ENCODE results near the gene RPRD1A. TPM values are rescaled to one million over a fixed set of nuclear protein-coding genes. Genes with fewer than 3 reads are reported as not detected.

Gene RPRD1A
- total RNA-seq, 1 experiment from 2014 or later, result 80.7 TPM

- H3K4me2 ChIP-seq (ENCODE audit: low read length), result no peak overlapping the region
- peaks cover 8 to 22% of the 10 kb centered on the region in 2 experiments; a peak in 3 of 4 replicates for H3K36me3 ChIP-seq (ENCODE audit: control insufficient read depth in 1 of 2, insufficient read depth in 2 of 2, low read length in 2 of 2)
- no peaks in the 10 kb centered on the region for H3K9me2 ChIP-seq (ENCODE audit: insufficient read depth)
- TF ChIP-seq POLR2A (IDR thresholded peaks at IDR 0.05; ENCODE audit: borderline replicate concordance, extremely low read depth, insufficient read depth, insufficient read length) (no peak), TCF7L2 (IDR thresholded peaks at IDR 0.05; ENCODE audit: borderline replicate concordance, extremely low read depth, insufficient read depth, insufficient read length) (no peak), REST (IDR thresholded peaks at IDR 0.05; ENCODE audit: low read depth) (no peak), SP1 (IDR thresholded peaks at IDR 0.05; ENCODE audit: low read depth) (no peak), CBX3 (IDR thresholded peaks at IDR 0.05; ENCODE audit: low read depth) (no peak), ATF3 (IDR thresholded peaks at IDR 0.05) (no peak), SIN3A (IDR thresholded peaks at IDR 0.05; ENCODE audit: low read depth) (no peak), JUND (IDR thresholded peaks at IDR 0.05) (no peak)
- CTCF ChIA-PET, result no interaction called here
- no peaks in the 10 kb centered on the region for H3K79me2 ChIP-seq (ENCODE audit: insufficient read depth, low read length)
- no TSS peak for BruUV-seq (replicated peaks)
- ATAC-seq (no peak), DNase-seq (ENCODE audit: low read depth, low spot score) (no peak)
- H3K4me1 ChIP-seq (ENCODE audit: control insufficient read depth in 1 of 2, insufficient read depth in 2 of 2, low read length in 2 of 2), result no peaks in the 10 kb centered on the region
- H3K9ac ChIP-seq (ENCODE audit: low read length), result no peak overlapping the region
- H2AFZ ChIP-seq (ENCODE audit: low read depth, low read length, poor library complexity, severe bottlenecking), result no peak overlapping the region
- POLR2A ChIA-PET, result no interaction called here
- H4K20me1 ChIP-seq (ENCODE audit: insufficient read depth), result peaks cover 5% of the 10 kb centered on the region; the same call in 1 of the 2 replicates
- H3K4me3 ChIP-seq (replicated peaks in 1 of 2; ENCODE audit: low read depth in 1 of 2, low read length in 2 of 2), result no peak overlapping the region
- intact Hi-C loops (cut with micrococcal nuclease), result no loop called here
- no peaks in the 10 kb centered on the region for H3K27me3 ChIP-seq (ENCODE audit: insufficient read depth, low read length)
- RAD21 ChIA-PET (ENCODE audit: low non-redundant PET in 1 of 2, low total read pairs in 2 of 2, uncharacterized antibody in 2 of 2, unreplicated experiment in 2 of 2), result no interaction called here
- H3K9me3 ChIP-seq (ENCODE audit: control insufficient read depth in 1 of 2, insufficient read depth in 1 of 2, low read depth in 1 of 2, low read length in 2 of 2), result no peaks in the 10 kb centered on the region
- no peak overlapping the region for H3K27ac ChIP-seq (ENCODE audit: low read depth, low read length)
These were observed 84.2 kb downstream of the RPRD1A start for GRCh38 chr18:35983147-35983546.

Measured in HCT116 (cell line).